Smooth muscle cell (in vitro differentiated cells): Measurements from ENCODE around the gene BBLN. TPM values are rescaled to one million over a fixed set of nuclear protein-coding genes. Genes with fewer than 3 reads are reported as not detected.

Experiments used
- DNase-seq: peaks from one replicate; lab custom pipeline; 2025; ENCODE audit not compliant: unreplicated experiment; lab: John Stamatoyannopoulos, UW
- H2AFZ ChIP-seq: fragments of 200-600 bp; sonication (generic); 2 replicates; pipeline ENCODE4 v1.6.0; 2016; ENCODE audit warnings: antibody characterized with exemption, low read depth, mild to moderate bottlenecking
- H3F3A ChIP-seq: fragments of 200-600 bp; sonication (generic); 2 replicates; pipeline ENCODE4 v1.6.0; 2017; ENCODE audit warnings: antibody characterized with exemption, low read depth
- H3K27ac ChIP-seq: fragments of 200-600 bp; sonication (generic); 2 replicates; pipeline ENCODE4 v1.5.1; 2016; ENCODE audit warnings: low read depth, mild to moderate bottlenecking
- H3K27me3 ChIP-seq: fragments of 200-600 bp; sonication (generic); 2 replicates; pipeline ENCODE4 v1.6.1; 2016; ENCODE audit warnings: low read depth, mild to moderate bottlenecking
- H3K36me3 ChIP-seq: fragments of 200-600 bp; sonication (generic); 2 replicates; pipeline ENCODE4 v1.5.1; 2016; ENCODE audit warnings: low read depth
- H3K4me1 ChIP-seq: fragments of 200-600 bp; sonication (generic); 2 replicates; pipeline ENCODE4 v1.5.1; 2016; ENCODE audit warnings: low read depth
- H3K4me2 ChIP-seq: fragments of 200-600 bp; sonication (generic); 2 replicates; pipeline ENCODE4 v1.6.0; 2016; ENCODE audit warnings: mild to moderate bottlenecking
- H3K4me3 ChIP-seq: fragments of 200-600 bp; sonication (generic); 2 replicates; pipeline ENCODE4 v1.5.1; 2016; ENCODE audit warnings: mild to moderate bottlenecking
- H3K79me2 ChIP-seq: fragments of 200-600 bp; sonication (generic); 2 replicates; pipeline ENCODE4 v1.6.0; 2016; ENCODE audit warnings: low read depth, mild to moderate bottlenecking
- H3K9ac ChIP-seq: fragments of 200-600 bp; sonication (generic); 2 replicates; pipeline ENCODE4 v1.6.0; 2016; ENCODE audit warnings: low read depth
- H3K9me3 ChIP-seq: fragments of 200-600 bp; sonication (generic); replicated peaks from 2 replicates; pipeline ENCODE4 v1.5.1; 2016; ENCODE audit warnings: low read depth
- H4K20me1 ChIP-seq: fragments of 200-600 bp; sonication (generic); 2 replicates; pipeline ENCODE4 v1.6.0; 2016; ENCODE audit warnings: low read depth
- CTCF ChIP-seq: fragments of 200-600 bp; sonication (generic); IDR thresholded peaks from 2 replicates; pipeline ENCODE4 v1.5.1; 2017; ENCODE audit warnings: borderline replicate concordance, mild to moderate bottlenecking, antibody characterized with exemption; ENCODE audit not compliant: insufficient read depth, poor library complexity, severe bottlenecking
- WGBS: methylation state at CpG from one replicate; pipeline ENCODE4 v1.1.7; 2016; ENCODE audit warnings: low lambda C conversion rate; 5-methylcytosine and 5-hydroxymethylcytosine counted together
- polyA plus RNA-seq: library from polyadenylated mRNA; unstranded; fragments of >200 nt; fragmentation: Nextera tagmentation; extraction: Ambion mirVana; gene quantifications from 2 replicates; pipeline ENCODE4 v1.2.1, GENCODE V29; 2016
- total RNA-seq: library from RNA; depleted of rRNA; stranded (reverse); fragments of >200 nt; gene quantifications from 2 replicates; pipeline ENCODE4 v1.2.3, GENCODE V29; 2014

Gene BBLN
- total and polyA plus RNA-seq, 2 experiments from 2014 or later: 133 to 229 TPM

GRCh38 chr9:128211186-128211980, 51.3 kb downstream of the BBLN start:
- no peak for TF ChIP-seq CTCF
- no peak overlapping the region for H3K9ac ChIP-seq
- H3K27ac ChIP-seq: no peak overlapping the region
- H4K20me1 ChIP-seq: peaks cover 23% of the 10 kb centered on the region
- H3F3A ChIP-seq: no peaks in the 10 kb centered on the region
- H3K79me2 ChIP-seq: no peaks in the 10 kb centered on the region
- no peaks in the 10 kb centered on the region for H3K27me3 ChIP-seq
- DNase-seq: no peak
- H3K9me3 ChIP-seq: no peaks in the 10 kb centered on the region
- no peaks in the 10 kb centered on the region for H3K4me1 ChIP-seq
- 88% methylated on average over 12 of the region's 12 CpGs for WGBS
- H3K4me2 ChIP-seq: no peak overlapping the region
- H2AFZ ChIP-seq: no peak overlapping the region
- no peaks in the 10 kb centered on the region for H3K36me3 ChIP-seq
- H3K4me3 ChIP-seq: no peak overlapping the region

DNA sequence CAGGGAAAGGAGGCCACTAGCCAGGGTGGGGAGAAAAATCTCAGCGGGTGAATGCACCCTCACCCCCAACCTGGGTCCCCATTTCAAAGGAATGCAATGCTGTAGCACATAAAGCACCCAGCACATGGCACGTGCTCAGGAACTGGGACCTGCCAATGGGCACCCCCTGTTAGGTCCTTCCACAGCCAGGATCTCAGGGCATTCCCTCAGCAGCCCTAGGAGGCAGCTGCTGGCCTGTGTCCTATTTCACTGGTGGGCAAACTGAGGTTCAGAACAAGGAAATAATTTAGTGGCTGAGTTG, 51.9 kb downstream of the BBLN start:
- H2AFZ ChIP-seq: no peak overlapping the region

More for the DNA sequence above, 51.9 kb downstream of the BBLN start:
- Histone ChIP-seq H3K9ac (no peak overlapping the region), H3K4me2 (no peak overlapping the region), H3K9me3 (no peaks in the 10 kb centered on the region), H3K27ac (no peak overlapping the region), H3K4me3 (no peak overlapping the region), H4K20me1 (peaks cover 23% of the 10 kb centered on the region), H3K79me2 (no peaks in the 10 kb centered on the region), H3K4me1 (no peaks in the 10 kb centered on the region), H3K27me3 (no peaks in the 10 kb centered on the region), H3F3A (no peaks in the 10 kb centered on the region), H3K36me3 (no peaks in the 10 kb centered on the region)
- TF ChIP-seq CTCF: no peak
- 97% methylated on average over 2 of the region's 2 CpGs for WGBS
- no peak for DNase-seq

Other genes starting within 250 kb of the BBLN start
- gene ST6GALNAC4, start 243.2 kb upstream of the BBLN start, total RNA-seq: 5.3 and 22.5 TPM in 2 replicates
- 12.1 and 13.6 TPM in 2 replicates for gene ST6GALNAC4, start 243.2 kb upstream of the BBLN start, polyA plus RNA-seq
- gene PIP5KL1, start 229.5 kb upstream of the BBLN start, total RNA-seq: 1.1 and 9.2 TPM in 2 replicates
- gene PIP5KL1, start 229.5 kb upstream of the BBLN start, polyA plus RNA-seq: 2.7 and 9.7 TPM in 2 replicates
- 23.6 and 26.0 TPM in 2 replicates for gene DPM2, start 222.4 kb upstream of the BBLN start, total RNA-seq
- 68.5 and 72.8 TPM in 2 replicates for gene DPM2, start 222.4 kb upstream of the BBLN start, polyA plus RNA-seq
- gene EEIG1, start 179.3 kb upstream of the BBLN start, total RNA-seq: 9.2 and 21.2 TPM in 2 replicates
- gene EEIG1, start 179.3 kb upstream of the BBLN start, polyA plus RNA-seq: 18.1 and 19.4 TPM in 2 replicates
- 3.8 and 5.2 TPM in 2 replicates for gene NAIF1, start 92.9 kb upstream of the BBLN start, total RNA-seq
- gene NAIF1, start 92.9 kb upstream of the BBLN start, polyA plus RNA-seq: 6.7 and 8.9 TPM in 2 replicates
- gene SLC25A25, start 92.0 kb upstream of the BBLN start, total RNA-seq: 15.7 and 20.6 TPM in 2 replicates
- 19.9 and 20.5 TPM in 2 replicates for gene SLC25A25, start 92.0 kb upstream of the BBLN start, polyA plus RNA-seq
- 20.7 and 31.5 TPM in 2 replicates for gene PTGES2, start 32.5 kb upstream of the BBLN start, total RNA-seq
- gene PTGES2, start 32.5 kb upstream of the BBLN start, polyA plus RNA-seq: 78.6 and 102 TPM in 2 replicates
- gene LCN2, start 10.8 kb upstream of the BBLN start, total RNA-seq: not detected in 2 replicates
- 0.38 TPM in 1 of 2 replicates, not detected in the other for gene LCN2, start 10.8 kb upstream of the BBLN start, polyA plus RNA-seq
- gene CIZ1, start 31.3 kb downstream of the BBLN start, total RNA-seq: 23.5 and 24.2 TPM in 2 replicates
- gene CIZ1, start 31.3 kb downstream of the BBLN start, polyA plus RNA-seq: 81.1 and 84.0 TPM in 2 replicates
- gene DNM1, start 43.1 kb downstream of the BBLN start, total RNA-seq: 25.3 and 29.7 TPM in 2 replicates
- gene DNM1, start 43.1 kb downstream of the BBLN start, polyA plus RNA-seq: 48.9 and 50.7 TPM in 2 replicates
- 99.5 and 101 TPM in 2 replicates for gene GOLGA2, start 115.7 kb downstream of the BBLN start, total RNA-seq
- 55.4 and 70.1 TPM in 2 replicates for gene GOLGA2, start 115.7 kb downstream of the BBLN start, polyA plus RNA-seq
- 41.0 and 47.1 TPM in 2 replicates for gene SWI5, start 116.0 kb downstream of the BBLN start, total RNA-seq
- 71.1 and 77.2 TPM in 2 replicates for gene SWI5, start 116.0 kb downstream of the BBLN start, polyA plus RNA-seq
- 5.2 and 9.0 TPM in 2 replicates for gene TRUB2, start 162.2 kb downstream of the BBLN start, total RNA-seq
- 25.1 and 33.2 TPM in 2 replicates for gene TRUB2, start 162.2 kb downstream of the BBLN start, polyA plus RNA-seq
- gene COQ4, start 162.6 kb downstream of the BBLN start, total RNA-seq: 16.7 and 23.5 TPM in 2 replicates
- gene COQ4, start 162.6 kb downstream of the BBLN start, polyA plus RNA-seq: 37.5 and 51.0 TPM in 2 replicates
- 6.1 and 10.4 TPM in 2 replicates for gene SLC27A4, start 180.3 kb downstream of the BBLN start, total RNA-seq
- 10.3 and 16.0 TPM in 2 replicates for gene SLC27A4, start 180.3 kb downstream of the BBLN start, polyA plus RNA-seq
- 27.1 and 27.3 TPM in 2 replicates for gene URM1, start 211.1 kb downstream of the BBLN start, total RNA-seq
- gene URM1, start 211.1 kb downstream of the BBLN start, polyA plus RNA-seq: 41.2 and 48.7 TPM in 2 replicates